Raji (cell line): ENCODE measurements around the gene AP4B1.

Experiments used
- POLR2A ChIP-seq: IDR thresholded peaks from 2 replicates; pipeline ENCODE4 v1.6.1; 2011; ENCODE audit warnings: low read depth, low read length, control low read depth; ENCODE audit not compliant: insufficient read depth

The AP4B1 gene

DNA sequence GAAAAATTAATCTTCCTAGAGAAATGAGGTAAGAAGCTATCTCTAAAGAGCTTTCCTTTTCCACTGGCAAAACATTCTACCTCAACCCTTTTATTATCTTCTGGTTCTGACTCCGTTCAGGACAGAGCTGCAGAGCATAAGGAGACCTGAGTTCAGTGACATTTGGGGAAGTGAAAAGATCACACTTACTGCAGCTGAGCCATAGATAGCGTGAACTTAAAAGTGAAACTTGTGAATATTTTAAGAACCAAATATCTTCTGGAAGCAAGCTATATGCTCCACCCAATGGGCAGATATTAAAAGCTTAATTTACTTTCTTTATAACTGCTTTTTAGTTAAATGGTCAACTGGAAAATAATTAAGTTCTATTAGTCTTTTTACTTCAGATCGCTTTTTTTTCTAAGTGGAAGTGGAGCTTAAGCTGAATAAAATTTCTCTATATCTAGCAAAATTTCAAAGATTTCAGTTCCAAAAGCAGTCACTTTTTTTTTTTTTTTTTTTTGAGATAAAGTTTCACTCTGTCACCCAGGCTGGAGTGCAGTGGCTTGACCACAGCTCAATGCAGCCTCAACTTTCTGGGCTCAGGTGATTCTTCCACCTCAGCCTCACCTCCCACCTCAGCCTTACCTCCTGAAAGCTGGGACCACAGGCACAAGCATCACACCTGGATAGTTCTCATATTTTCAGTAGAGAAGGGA is 45.0 kb downstream of the AP4B1 start:
- TF ChIP-seq POLR2A, result no peak

DNA sequence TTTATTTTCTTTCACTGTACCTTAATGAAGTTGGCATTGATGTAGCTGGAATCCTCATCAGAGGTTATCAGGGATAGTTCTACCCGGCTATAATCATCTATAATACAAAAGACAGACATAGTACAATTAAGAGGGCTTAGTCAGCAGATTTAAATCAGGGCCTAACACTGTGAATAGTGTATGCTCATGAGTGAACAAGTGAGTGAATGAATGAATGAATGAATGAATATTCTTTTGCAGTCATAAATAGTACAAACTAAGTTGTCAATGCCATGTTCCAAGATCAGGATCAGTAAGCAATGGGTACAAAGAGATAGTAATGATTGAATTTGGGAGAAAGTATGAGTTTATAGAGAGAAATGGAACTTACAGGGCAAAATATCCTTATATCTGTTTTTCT is 45.6 kb downstream of the AP4B1 start:
- TF ChIP-seq POLR2A, result no peak

DNA sequence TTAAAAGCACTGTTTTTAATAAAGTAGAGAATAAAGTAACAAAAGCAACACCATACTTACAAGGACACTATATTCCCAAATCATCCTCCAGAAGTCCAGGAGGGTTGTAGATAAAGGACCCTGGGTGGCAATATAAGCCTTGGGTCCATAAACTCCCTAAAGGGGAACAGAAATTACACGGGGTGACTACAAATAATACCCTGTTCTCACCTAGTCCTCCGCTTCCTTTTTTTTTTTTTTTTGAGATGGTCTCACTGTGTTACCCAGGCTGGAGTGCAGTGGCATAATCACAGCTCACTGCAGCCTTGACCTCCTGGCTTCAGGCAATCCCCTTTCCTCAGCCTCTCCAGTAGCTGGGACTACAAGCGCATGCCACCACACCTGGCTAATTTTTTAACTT is 46.2 kb downstream of the AP4B1 start:
- TF ChIP-seq POLR2A, result no peak

DNA sequence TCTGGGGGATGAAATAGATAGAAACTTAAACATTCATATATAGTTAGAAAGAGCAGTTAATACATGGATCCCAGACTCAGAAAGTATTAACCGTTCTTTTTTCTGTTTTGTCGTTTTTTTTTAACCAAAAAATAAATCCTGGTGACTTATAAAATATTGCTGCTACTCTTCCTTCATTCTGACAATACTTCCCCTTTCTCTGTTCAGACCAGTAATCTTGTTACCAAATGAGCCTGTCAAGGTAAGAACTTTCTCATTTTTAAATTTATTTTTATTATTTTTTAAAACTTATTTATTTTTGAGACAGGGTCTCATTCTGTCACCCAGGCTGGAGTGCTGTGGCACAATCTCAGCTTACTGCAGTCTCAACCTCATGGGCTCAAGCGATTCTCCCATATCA is 46.8 kb downstream of the AP4B1 start:
- no peak for TF ChIP-seq POLR2A

DNA sequence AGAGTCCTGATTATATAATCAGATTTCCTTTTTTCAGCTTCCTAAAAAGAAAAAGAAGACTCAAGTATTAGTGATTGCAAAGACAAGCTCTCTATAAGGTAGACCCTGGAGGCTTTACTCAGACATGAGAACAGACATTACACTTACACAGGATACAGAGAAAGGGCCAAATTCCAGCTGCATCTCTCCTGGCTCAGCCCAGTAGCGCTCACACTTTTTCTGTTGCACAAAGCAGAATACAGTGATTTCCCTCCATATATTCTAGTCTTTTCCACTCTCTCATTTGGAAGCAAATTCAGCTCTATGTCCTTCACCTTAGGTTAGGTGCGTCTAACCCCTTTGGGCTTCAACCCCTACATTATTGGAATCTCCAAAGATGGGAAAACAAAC is 48.2 kb downstream of the AP4B1 start:
- TF ChIP-seq POLR2A, result no peak

DNA sequence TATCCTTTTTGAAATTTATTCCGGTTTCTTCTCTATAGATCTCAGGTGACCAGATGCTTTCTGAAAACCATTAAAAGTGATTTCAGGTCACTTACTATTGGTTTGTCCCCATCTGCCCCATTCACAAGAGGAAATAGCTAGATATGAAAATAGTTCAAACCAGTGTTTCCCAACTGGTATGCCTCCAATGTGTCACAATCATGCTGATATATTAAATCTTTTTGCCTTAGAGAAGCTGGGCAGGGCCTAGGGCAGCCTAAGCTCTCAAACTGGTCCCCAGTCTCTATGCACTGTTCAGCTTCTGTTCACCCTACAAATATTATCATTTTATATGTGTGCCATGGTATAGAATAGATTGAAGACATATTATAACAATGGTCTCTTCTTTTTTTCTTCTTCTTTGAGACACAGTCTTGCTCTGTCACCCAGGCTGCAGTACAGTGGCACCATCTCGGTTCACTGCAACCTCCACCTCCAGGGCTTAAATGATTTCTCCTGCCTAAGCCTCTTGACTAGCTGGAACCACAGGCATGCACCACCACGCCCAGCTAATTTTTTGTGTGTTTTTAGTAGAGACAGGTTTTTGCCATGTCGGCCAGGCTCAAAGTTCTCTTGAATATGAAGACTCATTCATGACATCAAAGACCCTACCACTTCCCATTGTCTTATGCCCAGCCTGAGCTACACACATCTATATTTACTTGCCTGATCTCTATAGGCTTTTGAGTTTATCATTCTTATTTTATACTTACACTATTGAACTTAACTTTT is 48.8 kb downstream of the AP4B1 start:
- TF ChIP-seq POLR2A, result no peak

DNA sequence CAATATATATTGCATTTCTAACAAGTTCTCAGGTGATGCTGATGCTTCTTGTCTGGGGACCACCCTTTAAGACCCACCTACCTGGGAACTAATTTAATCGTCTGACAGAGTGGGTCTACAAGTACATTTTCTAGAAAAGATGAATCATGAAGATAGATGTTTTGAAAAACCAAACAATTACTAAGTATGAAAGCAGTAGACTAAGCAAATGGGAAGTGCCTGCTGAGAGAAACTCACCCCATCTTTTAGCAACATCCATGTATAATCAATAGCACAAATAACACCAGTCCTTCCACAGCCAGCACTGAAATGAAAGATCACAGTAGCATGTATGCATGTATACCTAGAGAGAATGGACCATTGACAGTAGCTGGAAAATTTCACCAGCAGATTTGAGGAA is 50.4 kb downstream of the AP4B1 start:
- TF ChIP-seq POLR2A, result no peak

DNA sequence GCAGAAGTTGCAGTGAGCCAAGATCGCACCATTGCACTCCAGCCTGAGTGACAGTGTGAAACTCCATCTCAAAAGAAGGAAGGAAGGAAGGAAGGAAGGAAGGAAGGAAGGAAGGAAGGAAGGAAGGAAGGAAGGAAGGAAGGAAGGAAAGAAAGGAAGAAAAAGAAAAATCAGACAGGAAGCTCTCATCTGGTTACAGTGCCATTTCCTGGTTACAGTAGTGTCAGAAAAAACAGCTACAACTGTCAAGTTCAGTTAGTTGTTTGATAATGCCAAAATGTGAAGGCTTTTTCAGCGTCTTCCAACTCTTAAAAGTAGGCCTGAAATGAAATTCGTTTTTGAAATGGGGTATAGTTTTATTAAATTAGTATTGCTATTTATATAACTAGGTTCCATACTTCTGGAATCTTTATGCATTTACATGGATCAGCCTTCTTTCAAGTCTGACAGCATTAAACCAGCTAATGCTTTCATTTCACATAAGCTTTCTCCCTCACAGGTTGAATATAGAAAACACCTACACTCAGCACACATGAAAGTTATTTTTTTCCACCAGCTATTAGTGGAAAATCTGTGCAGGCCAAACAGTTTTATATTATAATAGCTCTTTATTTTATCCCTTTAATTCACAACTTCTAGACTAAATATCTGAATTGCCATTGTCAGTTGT is 54.3 kb downstream of the AP4B1 start:
- TF ChIP-seq POLR2A, result no peak

DNA sequence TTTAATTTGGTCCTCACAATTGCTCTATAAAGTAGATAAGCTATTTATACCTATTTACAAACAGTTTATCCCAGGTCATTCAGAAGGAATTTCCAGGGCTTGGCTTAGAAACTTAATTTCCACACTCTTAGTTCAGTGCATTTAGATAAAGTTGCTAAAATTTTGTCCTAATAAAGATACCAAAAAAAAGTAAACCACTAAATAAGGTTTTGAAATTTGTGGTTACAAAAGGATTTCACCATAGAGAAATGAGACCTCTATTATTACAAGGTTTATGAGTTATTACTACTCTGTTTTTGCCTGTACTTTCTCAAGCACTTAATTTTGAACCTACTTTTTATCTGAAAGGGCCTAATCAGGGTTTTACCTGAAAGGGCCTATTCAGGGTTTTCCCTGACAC is 55.5 kb downstream of the AP4B1 start:
- TF ChIP-seq POLR2A, result no peak

DNA sequence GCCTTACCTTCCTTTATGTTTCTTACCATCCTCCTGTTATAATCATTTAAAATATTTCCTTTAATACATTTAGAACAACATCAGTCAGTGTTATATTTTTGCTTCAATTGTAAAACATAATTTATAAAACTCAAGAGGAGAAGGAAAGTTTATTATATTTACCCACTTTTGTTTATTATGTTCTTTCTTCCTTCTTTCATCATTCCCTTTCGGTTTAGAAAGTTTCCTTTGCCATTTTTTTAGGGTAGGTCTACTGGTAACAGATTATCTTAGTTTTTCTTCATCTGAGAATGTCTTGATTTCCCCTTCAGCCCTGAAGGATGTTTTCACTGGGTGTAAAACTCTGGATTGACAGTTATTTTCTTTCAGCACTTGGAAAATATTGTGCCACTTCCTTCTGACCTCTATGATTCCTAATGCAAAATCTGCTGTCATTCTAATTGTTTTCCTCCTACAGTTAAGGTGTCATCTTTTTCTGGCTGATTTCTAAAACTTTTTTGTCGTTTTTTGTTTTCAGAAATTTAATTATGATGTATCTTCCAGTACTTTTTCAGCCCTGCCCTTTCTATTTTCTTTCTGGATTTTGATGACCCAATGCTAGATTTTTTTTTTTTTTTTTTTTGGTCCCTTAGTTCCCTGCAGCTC is 58.1 kb downstream of the AP4B1 start:
- no peak for TF ChIP-seq POLR2A
